Hindlimb muscle (tissue), 1 donor: Measurements from ENCODE around the gene USP5. TPM values are rescaled to one million over a fixed set of nuclear protein-coding genes. Genes with fewer than 3 reads are reported as not detected.
A peak's percentile ranks its signal among the peaks of the same experiment; 100 is the strongest.
"Not testable (repeated sequence)": the region's sequence is repeated elsewhere in the genome, so short reads cannot be mapped to it uniquely, and the experiment has no call there.

ENCODE experiments used
- DNase-seq: peaks from one replicate; pipeline ENCODE4 v3.0.0-alpha.2; 2013
- polyA plus RNA-seq: library from polyadenylated mRNA; unstranded; fragments of 120-200 nt; gene quantifications from one replicate; pipeline ENCODE4 v1.2.1, GENCODE V29; 2013; ENCODE audit not compliant: insufficient read length

USP5 gene
- polyA plus RNA-seq, 1 donor, result 66.9 TPM

DNA sequence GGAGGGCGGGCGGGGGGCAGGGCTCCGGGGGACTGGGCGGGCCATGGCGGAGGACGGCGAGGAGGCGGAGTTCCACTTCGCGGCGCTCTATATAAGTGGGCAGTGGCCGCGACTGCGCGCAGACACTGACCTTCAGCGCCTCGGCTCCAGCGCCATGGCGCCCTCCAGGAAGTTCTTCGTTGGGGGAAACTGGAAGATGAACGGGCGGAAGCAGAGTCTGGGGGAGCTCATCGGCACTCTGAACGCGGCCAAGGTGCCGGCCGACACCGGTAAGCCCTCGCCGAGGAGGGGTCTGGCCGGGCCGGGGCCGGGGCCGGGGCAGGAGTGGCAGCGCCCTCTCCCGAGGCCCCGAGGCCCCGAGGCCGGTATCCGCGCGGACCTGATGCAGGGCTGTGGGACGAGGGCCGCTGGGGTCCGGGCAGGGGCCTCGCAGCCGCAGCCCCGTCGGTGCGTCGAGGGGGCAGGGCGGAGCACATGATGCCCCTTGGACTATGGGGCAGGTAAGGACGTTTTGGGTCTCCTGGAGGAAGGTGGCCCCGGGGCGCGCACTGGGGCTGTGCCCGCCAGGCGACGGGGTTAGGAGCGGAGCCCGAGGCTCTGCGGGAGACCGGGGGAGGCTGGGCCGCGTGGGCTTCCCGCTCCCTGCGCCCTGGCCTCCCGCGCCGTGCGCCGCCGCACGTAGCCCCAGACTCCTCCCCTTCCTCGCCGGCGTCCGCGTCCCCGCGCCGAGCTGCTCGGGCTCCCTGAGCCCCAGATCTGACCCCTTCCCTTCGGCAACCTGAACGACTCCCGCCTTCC, 15.7 kb downstream of the USP5 start, which contains the start of gene TPI1:
Gene TPI1 (plus strand): TSS at position 119 of the 798 bp plus-strand sequence. CDS start 36 bp downstream, at position 155.
- DNase-seq, result peak; percentile 89

DNA sequence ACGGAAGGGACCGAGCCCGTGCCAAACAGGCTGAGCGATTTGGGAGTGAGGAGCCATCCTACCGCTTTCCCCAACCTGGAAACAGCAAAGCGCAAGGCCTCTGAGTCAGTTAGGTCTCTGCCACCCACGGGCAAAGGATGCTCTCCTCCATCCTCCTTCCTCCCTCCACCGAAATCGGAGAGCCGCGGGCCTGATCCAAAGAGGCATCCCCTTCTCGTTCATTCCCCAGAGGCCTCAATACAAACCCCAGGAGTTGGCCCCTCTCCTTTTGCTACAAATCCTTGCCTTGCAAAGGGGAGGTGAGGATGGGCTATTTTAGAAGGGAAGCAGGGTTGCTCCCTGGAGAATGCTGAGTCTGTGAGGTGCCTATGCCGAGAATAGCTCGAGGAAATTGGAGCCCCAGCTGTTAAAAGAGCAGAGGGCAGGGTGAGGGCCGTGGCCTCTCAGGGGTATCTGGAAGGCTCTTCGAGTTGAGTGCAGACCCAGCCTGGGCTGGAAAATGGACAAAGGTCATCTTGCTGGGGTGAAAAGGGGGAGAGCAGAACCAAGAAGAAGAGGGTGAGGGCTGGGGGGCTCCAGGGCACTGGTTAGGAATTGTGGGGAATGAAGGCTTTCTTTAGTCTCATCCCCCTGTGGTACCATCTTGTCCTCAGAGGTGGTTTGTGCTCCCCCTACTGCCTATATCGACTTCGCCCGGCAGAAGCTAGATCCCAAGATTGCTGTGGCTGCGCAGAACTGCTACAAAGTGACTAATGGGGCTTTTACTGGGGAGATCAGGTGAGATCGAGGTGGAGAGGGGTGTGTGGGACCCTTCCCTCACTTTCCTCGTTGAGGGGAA, 16.5 kb downstream of the USP5 start:
- DNase-seq, result no peak

DNA sequence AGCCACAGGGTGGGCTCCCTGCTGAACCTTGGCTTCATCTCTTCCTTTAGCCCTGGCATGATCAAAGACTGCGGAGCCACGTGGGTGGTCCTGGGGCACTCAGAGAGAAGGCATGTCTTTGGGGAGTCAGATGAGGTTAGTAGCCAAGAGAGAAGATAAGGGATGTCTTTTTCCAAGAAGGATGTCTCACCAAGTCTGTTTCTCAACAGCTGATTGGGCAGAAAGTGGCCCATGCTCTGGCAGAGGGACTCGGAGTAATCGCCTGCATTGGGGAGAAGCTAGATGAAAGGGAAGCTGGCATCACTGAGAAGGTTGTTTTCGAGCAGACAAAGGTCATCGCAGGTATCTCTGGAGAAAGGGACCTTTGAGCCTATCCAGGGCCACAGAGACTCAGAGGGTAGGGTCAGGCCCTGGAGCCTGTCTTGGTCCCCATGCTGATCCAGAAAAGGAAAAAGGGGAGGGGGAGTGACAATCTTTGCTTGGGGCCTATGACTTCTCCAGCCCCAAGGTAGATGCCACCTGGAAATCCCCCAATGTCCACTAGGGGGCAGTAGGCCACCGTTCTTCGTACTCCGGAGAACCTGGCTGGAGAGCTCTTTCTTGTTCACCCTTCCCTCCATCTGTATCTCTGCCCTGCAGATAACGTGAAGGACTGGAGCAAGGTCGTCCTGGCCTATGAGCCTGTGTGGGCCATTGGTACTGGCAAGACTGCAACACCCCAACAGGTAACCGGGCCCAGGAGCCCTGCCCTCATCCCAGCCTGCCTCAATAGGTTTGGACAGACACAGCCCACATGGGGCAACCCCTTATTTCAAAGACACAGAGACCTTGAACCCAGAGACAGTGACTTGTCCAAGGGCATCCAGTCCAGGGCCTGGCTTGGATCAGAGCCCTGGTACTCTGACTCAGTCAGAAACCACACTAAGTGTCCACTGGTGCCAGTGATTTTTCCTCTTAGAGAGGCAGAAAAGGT, 17.4 kb downstream of the USP5 start:
- DNase-seq, result peak; percentile 78

DNA sequence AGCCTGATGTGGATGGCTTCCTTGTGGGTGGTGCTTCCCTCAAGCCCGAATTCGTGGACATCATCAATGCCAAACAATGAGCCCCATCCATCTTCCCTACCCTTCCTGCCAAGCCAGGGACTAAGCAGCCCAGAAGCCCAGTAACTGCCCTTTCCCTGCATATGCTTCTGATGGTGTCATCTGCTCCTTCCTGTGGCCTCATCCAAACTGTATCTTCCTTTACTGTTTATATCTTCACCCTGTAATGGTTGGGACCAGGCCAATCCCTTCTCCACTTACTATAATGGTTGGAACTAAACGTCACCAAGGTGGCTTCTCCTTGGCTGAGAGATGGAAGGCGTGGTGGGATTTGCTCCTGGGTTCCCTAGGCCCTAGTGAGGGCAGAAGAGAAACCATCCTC, 18.4 kb downstream of the USP5 start:
- not testable (repeated sequence) for DNase-seq

DNA sequence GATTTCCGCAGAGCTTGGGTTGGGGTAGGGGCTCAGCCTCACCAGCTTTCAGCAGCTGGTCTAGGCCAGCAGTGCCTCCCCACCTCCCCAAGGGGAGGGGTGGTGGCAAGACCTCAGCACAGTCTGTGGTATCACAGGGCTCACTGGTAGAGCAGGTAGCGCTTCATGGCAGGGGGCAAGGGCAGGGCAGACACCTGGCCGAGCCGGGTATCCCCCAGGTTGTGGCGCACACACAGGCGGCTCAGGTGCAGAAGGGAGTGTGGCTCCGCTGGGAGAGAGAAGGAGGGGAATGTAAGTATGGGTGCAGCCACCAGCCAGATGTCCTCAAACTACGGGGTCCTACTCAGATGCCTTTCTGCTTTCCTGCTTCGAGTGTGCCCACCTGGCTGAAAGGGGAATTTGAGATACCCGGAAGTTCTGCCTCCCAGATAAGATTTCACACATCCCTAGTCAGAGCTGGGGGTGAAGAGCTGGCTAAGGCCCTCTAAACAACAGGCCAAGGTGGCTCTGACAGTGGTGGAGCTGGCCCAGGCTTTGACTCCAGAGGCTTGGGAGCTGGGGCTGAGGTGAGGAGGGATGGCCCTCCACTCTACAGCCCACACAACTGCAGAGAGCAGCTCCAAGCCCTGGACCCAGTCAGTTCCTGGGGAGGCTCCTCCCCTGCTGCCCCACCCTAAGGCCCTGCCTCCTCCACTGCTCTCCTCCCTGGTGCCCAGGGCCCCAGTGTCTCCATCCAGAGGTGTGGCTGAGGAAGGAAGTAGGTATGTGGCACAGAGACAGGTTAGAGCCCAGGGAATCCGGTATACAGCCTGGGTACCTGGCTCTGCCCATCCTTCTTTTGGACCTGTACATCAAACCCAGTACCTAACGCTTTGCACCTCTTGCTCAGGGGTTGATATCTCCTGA, 19.4 kb downstream of the USP5 start:
- DNase-seq, result no peak

DNA sequence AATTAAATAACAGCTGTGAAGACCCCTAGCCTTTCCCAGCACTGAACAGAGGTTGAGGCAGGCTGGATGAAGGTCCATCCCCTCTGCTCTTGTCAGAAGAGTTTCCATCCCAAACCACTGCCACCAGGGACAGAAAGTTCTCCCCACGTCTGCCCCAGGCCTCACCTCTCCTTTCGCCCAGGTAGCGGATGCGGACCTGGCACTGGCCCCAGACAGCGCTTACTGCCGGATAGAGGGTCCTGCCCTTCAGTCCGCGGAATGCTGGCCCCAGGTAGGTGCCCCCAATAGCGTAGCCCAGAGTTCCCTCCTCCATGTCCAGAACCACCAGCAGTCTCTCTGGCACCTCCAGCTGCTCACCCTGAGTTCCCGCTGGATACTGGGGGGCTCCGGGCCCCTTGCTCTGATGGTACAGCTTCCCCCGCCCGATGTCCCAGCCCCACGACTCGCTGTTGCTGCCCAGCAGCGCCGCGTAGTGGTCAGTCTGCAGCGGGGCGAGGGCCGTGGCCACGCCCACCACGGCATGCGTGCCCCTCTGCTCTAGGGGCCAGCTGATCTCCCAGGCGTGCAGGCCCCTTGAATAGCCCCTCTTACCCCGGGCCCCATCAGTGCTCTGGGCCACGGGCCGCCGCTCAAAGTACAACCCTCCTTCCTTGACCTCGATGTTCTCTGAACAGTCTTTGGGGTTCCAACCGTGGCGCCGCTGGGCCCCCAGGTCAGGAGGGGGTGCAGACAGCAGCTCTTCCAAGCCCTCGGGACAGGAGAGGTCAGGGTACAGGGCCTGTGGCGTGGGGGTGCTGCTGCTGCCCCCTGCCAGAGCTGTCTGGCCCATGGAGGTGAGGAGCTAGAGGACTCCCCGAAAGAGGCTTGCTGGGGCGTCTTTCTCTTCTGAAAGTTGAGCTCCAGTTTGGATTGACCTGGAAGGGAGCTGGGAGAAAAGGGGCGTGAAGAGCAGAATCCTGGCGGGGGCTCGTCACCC, 20.4 kb downstream of the USP5 start:
- DNase-seq, result peak; percentile 90

DNA sequence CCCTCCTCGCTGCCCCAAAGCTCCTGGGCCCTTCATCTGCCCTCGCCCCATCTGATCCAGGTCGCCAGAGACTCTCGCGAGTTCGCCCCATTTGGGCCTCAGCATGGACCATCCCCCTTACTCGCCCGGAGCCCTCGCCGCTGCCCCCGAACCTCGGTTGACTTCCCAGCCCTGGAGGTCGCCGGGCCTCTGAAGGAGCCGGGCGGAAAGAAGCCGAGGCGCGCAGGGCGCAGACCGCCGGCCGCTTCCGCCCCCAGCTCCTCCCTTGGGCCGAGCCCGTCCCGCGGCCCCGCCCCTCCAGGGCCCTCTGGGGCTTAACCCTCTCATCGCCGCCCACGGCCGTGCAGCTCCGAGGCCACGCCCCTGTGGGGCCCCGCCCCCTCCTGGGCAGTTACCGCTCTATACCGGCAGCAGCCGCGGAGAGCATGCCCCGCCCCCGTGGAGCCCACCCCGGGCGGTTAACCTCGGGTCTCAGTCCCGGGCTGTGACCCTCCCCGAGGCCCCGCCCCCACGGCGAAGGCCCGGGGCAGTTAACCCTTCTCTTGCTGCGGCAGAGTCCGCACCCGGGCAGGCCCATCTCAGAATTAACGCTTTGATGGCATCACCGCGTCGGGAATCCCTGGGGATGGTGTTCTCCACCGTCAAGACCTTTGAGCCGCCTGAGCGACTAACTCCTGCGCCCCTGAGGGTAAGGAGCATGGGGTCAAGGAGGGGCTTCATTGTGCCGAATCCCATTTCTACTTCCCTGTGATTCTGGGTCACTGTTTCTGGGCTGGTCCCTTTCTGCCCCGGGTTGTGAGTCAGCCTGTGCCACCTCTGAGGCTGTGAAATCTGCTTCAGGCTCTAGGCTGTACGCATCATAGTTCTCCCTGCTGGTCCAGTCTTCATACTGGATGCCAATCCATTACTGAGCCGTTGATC, 21.4 kb downstream of the USP5 start, which contains the start of gene SPSB2:
Gene SPSB2 (minus strand): TSS at position 210 of the 921 bp plus-strand sequence. CDS start 402 bp downstream, outside the sequence.
- DNase-seq, result peak; percentile 97

DNA sequence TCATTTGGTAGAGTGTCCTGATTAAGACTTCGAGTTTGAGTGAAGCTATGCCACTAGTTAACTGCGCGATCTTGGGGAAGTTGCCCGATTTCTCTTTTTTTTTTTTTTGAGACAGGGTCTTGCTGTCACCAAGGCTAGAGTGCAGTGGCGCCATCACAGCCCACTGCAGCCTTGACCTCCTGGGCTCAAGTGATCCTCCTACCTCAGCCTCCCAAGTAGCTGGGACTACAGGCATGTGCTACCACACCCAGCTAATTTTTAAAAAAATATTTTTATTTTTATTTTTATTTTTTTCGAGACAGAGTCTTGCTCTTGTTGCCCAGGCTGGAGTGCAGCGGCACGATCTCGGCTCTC, 22.0 kb downstream of the USP5 start:
- DNase-seq, result not testable (repeated sequence)

DNA sequence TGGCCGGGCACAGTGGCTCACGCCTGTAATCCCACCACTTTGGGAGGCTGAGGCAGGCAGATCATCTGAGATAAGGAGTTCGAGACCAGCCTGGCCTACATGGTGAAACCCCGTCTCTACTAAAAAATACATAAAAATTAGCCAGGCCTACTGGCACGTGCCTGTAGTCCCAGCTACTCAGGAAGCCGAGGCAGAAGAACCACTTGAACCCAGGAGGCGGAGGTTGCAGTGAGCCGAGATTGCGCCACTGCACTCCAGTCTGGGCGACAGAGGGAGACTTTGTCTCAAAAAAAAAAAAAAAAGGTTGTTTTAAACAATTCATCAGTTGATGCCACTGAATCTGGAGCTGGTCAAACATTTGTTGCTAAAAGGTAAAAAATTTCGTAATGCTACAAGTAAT, 27.9 kb downstream of the USP5 start:
- not testable (repeated sequence) for DNase-seq

DNA sequence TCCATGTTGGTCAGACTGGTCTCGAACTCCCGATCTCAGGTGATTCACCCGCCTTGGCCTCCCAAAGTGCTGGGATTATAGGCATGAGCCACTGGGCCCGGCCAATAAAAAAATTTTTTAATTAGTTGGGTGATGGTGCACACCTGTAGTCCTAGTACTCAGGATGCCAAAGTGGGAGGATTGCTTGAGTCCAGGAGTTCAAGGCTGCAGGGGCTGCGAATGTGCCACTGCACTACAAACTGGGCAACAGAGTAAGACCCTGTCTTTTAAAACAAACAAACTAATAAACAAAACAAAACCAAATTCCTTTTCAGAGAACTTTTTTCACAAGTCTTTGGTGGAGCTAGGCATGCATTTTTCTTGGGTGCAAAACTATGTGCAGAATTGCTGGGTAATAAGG, 31.3 kb downstream of the USP5 start:
- DNase-seq, result no peak

DNA sequence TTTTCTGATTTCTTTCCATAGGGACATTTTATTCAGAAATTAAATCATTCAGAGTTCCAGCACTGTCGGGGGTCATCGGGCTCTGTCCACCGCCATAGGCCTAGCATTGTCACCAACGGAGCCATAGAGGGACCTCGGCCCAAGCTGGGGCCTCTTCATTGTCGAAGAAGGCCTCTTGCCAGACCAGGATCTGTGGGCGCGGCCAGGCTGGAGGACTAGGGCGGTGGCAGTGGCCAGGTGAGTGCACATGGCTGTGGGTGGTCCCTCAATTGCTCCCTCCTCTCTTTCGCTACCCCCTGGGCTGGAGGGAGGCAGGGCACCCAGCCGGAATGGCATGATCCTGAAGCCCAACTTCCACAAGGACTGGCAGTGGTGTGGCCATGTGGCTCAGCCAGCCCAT, 31.7 kb downstream of the USP5 start:
- no peak for DNase-seq

DNA sequence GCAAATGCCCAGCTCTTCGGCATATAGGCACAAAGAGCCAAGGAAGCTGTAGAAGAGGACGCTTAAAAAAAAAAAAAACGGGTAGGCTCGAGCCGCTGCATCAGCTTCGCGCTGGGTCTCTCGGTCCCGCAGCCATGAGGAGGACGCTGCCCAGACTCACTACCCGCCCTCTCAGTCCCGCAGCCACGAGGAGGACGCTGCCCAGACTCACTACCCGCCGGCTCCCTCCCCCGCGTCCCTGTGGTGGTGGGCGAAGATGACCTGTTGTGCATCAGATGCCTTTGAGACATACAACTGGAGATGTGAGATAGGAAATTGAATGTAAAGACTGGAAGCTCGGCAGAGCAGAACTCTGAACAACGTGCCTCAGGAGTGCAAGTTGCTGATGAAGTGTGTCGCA, 32.6 kb downstream of the USP5 start:
- no peak for DNase-seq

DNA sequence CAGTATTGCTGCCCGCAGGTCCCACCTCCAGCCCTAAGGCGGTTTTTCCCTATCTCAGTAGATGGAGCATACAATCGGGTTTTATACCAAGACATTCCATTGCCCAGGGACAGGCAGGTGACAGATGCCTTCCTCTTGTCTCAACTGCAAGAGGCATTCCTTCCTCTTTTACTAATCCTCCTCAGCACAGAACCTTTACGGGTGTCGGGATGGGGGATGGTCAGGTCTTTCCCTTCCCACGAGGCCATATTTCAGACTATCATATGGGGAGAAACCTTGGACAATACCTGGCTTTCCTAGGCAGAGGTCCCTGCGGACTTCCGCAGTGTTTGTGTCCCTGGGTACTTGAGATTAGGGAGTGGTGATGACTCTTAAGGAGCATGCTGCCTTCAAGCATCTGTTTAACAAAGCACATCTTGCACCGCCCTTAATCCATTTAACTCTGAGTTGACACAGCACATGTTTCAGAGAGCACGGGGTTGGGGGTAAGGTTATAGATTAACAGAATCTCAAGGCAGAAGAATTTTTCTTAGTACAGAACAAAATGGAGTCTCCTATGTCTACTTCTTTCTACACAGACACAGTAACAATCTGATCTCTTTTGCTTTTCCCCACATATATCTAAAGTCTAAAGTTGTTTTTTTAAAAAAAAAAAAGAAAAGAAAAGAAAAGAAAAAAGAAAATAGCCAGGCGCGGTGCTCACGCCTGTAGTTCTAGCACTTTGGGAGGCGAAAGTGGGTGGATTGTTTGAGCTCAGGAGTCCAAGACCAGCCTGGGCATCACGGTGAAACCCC, 34.5 kb downstream of the USP5 start:
- not testable (repeated sequence) for DNase-seq

DNA sequence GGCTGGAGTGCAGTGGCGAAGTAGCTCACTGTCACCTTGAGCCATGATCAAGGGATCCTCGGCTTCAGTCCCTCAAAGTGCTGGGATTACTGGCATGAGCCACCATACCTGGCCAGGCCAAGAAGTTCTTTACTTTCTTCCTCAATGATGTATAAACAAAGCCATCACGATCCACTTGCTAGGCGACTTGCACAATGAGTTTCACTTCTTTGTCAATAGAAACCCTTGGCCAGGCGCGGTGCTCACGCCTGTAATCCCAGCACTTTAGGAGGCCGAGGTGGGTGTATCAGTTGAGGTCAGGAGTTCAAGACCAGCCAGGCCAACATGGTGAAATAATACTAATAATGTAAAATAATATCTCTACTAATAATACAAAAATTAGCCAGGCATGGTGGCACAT, 35.5 kb downstream of the USP5 start:
- no peak for DNase-seq

DNA sequence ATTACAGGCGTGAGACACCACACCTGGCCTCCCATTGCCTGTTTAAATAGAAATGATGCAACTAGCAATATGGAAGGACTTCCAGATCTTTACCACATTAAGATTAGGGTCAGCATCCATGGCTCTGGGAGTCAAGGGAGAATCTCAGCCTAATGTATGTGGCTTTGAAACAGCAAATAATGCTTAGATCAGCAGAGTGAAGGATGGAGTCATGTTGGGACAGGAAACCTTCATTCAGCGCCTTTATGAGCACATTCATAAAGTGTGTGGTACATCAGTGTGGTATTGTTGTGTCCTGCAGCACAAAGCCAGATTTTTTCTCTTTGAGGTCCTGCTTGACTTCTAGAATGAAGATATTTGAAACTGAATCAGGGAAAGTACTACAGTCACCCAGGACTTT, 36.4 kb downstream of the USP5 start:
- no peak for DNase-seq

DNA sequence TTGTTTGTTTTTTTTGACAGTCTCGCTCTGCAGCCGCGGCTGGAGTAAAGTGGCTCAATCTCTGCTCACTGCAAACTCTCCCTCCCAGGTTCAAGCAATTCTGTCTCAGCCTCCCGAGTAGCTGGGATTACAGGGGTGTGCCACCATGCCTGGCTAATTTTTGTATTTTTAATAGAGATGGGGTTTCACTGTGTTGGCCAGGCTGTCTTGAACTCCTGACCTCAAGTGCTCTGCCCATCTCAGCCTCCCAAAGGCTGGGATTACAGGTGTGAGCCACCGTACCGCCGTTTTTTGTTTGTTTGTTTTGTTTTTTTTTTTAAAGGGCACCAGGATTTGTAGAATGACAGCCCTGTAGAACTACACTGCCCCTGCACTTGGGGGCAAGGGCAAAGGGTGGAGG, 36.8 kb downstream of the USP5 start:
- DNase-seq, result not testable (repeated sequence)

DNA sequence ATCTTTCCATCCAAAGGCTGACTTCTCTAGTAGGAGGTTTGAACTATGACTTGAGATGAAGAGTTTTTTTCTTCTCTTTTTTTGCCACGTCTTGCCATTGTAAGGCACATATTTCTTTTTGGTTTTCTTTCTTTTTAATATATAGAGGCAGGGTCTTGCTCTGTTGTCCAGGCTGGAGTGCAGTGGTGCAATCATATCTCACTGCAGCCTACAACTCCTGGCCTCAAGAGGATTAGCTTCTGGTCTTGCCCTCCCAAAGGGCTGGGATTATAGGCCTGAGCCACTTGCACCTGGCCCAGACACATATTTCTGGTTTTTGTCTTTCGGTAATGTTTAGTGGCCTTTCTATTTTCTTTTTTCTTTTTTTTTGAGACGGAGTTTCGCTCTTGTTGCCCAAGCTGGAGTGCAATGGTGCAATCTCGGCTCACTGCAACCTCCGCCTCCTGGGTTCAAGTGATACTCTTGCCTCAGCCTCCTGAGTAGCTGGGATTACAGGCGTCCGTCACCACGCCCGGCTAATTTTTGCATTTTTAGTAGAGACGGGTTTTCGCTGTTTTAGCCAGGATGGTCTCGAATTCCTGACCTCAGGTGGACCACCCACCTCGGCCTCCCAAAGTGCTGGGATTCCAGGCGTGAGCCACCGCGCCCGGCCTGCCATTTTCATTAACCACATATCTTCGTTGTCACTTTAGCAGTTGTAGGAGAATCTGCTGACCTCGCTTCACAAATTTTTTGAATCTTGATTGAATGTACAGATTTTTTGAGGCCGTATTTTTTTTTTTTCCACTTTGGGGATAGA, 38.0 kb downstream of the USP5 start:
- DNase-seq, result not testable (repeated sequence)
